ENCODE measurements around the gene SCNN1A. TPM values are rescaled to one million over a fixed set of nuclear protein-coding genes. Genes with fewer than 3 reads are reported as not detected.
A peak's percentile ranks its signal among the peaks of the same experiment; 100 is the strongest.

SCNN1A gene
- total RNA-seq, 4 donors from 2014 or later, result 229 to 449 (median 336) TPM

DNA sequence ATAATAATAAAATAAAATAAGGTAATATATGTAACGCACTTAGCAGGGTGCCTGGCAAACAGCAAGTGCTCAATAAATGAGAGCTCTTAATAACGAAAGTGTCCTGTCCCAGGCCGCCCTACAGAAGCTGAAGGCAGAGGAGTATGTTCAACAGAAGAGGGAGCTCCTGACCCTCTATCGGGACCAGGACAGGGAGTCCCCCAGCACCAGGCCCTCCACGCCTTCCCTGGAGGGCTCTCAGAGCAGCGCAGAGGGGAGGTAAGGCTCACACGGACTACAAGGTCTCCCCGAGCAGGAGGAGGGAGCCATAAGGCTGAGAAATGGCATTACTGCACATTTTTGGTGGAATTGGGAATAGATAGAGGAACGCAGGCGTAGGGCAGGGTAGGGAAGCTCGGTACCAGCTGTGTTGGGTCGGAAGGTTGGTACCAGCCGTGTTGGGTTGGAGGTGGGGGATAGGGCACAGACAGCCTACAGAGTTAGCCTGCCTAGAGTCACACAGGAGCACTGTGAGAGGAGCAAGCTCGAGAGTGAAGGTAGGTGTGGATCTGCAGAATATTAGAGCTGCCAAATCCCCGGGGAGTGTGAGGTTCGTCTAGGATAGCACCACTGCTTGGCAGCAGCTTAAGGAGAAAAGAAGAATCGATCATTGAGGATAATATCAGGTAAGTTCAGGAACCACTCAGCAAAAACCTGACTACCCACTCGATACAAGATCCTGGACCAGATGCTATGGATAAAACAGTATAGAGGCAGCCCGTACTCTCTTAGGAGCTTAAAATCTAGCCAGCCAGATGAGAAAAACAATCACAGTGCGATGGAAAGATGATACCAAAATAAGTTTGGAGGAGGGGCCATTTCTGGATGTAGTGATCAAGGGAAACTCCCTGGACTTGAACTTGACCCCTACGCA lies 48.8 kb downstream of the SCNN1A start:
- H3K36me3 ChIP-seq, result peaks cover 44% of the 10 kb centered on the region in 2 donors
- DNase-seq, result peak in 1 of 2 donors; percentile 35
- no peak overlapping the region for H3K4me3 ChIP-seq (replicated peaks in 1 of 3)
- intact Hi-C loops (cut with DNase I), result loop anchor here (5.0 kb wide), 1 partner anchor 141 kb away; no protein-coding TSS in a partner anchor
- no peaks in the 10 kb centered on the region for H3K27me3 ChIP-seq
- peaks cover 9 to 71% of the 10 kb centered on the region in 2 donors for H3K4me1 ChIP-seq
- H3K9me3 ChIP-seq, result no peaks in the 10 kb centered on the region
- WGBS, 2 donors, result 66 to 70% methylated on average over 21 of the region's 21 CpGs
- H3K27ac ChIP-seq, result peak overlapping the region in 2 of 3 donors; percentile 54 to 84
- TF ChIP-seq, protein P1, sequence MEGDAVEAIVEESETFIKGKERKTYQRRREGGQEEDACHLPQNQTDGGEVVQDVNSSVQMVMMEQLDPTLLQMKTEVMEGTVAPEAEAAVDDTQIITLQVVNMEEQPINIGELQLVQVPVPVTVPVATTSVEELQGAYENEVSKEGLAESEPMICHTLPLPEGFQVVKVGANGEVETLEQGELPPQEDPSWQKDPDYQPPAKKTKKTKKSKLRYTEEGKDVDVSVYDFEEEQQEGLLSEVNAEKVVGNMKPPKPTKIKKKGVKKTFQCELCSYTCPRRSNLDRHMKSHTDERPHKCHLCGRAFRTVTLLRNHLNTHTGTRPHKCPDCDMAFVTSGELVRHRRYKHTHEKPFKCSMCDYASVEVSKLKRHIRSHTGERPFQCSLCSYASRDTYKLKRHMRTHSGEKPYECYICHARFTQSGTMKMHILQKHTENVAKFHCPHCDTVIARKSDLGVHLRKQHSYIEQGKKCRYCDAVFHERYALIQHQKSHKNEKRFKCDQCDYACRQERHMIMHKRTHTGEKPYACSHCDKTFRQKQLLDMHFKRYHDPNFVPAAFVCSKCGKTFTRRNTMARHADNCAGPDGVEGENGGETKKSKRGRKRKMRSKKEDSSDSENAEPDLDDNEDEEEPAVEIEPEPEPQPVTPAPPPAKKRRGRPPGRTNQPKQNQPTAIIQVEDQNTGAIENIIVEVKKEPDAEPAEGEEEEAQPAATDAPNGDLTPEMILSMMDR (IDR thresholded peaks at IDR 0.05), result peak in 4 of 6 experiments; percentile 8 to 37 (median 32)
- no peak for TF ChIP-seq POLR2A (IDR thresholded peaks at IDR 0.05)

DNA sequence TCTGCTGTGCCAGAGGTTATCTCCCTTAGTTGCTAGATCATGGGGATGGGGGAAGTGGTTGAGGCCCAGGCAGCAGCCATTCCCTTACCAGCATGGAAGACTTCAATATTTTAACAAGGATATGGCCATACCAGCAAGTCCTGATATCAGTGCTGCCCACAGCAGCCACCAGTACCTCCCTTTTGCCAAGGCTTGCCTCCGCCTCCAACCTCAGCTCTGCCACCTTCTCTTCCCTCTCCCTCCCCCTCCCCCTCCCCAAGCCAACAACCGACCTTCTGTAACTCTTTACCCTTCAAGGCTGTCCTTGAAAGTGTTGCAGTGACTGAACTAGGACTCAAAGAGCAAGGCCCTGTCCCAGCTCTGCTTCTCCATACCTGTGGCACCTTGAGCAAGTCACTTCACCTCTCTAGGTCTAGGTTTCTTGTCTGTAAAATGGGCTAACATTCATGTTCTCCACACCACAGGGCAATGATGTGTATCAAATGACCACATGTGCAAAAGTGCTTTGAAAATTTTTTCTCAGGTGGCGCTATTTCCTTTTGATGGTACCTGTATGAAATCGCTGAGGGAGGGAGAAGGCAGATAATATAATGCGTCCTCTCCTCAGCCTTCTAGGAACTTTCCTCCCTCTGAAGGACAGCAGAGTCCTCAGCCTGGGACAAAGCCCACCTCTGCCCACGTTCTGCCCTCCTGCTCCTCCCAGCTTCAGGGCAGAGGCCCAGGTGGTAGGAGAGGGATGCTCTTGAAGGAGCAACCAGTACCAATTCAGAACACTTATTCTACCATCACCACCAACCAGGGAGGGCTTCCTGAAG lies 50.2 kb downstream of the SCNN1A start:
- DNase-seq, result peak; percentile 33 to 40
- Histone ChIP-seq H3K27me3 (no peaks in the 10 kb centered on the region), H3K4me3 (replicated peaks in 1 of 3) (no peak overlapping the region), H3K4me1 (peaks cover 9 to 59% of the 10 kb centered on the region in 2 donors), H3K27ac (peak overlapping the region in 2 of 3 donors; percentile 83 to 84), H3K36me3 (peaks cover 30 to 32% of the 10 kb centered on the region in 2 donors), H3K9me3 (no peaks in the 10 kb centered on the region)
- 73 to 78% methylated on average over 6 of the region's 6 CpGs for WGBS, 2 donors
- TF ChIP-seq, protein P1 (IDR thresholded peaks at IDR 0.05), result no peak
- TF ChIP-seq POLR2A (IDR thresholded peaks at IDR 0.05), result no peak
- intact Hi-C loops (cut with DNase I), result loop anchor here (5.0 kb wide), 1 partner anchor 142 kb away; no protein-coding TSS in a partner anchor

DNA sequence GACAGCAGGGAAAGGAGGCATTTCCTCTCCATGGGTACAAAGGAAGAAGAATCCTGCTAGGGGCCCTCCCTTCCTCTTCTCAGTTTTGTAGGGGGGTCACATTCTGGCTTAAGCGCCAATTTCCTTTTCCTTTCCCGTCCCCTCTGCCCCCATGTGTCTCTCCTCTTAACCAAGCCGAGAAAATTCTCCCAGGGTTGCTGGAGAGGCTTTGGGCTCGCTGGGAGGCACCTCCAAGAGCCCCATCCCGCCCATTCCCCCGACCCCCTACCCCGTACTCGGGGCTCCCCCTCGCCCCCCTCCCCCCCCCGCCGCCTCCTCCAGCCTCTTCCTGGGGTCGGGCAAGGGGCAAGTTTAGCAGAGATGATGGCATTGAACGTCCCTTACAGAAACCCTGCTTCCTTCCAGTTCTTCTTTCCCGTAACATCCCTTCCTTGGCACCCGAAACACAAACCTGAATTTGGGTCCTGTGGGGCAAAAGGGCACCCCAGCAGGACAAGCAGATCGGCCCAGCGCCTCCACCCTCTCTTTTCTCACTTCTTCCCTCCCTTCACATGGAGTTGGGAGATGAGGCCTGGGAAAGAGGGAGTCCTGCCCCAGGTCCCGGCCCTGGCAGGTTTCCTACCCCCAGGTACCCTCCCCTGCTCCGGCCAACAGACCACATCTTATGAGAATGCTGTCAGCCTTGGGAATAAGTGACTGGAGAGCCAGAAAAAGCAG lies 51.2 kb downstream of the SCNN1A start:
- TF ChIP-seq POLR2A (IDR thresholded peaks at IDR 0.05), result no peak
- TF ChIP-seq, protein P1 (IDR thresholded peaks at IDR 0.05), result no peak
- Histone ChIP-seq H3K4me3 (replicated peaks in 1 of 3) (no peak overlapping the region), H3K4me1 (peaks cover 9 to 59% of the 10 kb centered on the region in 2 donors), H3K9me3 (no peaks in the 10 kb centered on the region), H3K27me3 (no peaks in the 10 kb centered on the region), H3K27ac (peak overlapping the region; percentile 55 to 84 (median 83)), H3K36me3 (peaks cover 20 to 22% of the 10 kb centered on the region in 2 donors)
- DNase-seq, result no peak
- intact Hi-C loops (cut with DNase I), result no loop called here
- WGBS, 2 donors, result 47 to 53% methylated on average over 19 of the region's 19 CpGs

DNA sequence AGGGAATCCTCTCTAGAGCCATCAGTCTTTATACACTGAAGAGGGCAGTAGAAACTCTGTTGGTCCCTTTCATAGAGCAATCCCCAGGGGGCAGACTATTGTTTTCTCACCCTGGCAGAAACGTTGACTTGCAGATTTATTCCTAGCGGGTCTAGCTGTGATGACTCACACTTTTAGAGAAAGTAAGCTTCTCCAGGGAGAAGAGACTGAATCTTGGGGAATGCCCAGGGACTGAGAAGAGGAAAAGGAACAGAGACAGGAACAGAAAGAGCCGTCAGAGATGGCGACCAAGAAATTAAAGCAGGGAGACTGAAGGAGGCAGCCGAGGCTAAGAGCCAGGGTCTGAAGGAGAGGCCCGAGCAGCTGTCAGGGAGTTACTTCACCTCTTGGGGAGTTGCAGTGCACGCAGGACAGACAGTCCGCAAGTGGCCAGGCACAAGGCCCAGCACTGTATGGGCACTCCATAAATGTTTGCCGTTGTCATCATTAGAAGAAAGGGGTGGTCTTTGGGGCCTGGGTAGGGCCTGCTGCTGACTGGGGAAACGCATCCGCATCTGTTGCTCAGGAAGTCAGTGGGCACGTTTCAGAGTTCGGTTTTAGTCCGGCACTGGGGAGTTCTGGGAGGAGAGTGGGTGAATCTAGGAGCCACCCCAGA lies 51.9 kb downstream of the SCNN1A start:
- Histone ChIP-seq H3K4me1 (peaks cover 9 to 59% of the 10 kb centered on the region in 2 donors), H3K36me3 (peaks cover 13 to 15% of the 10 kb centered on the region in 2 donors), H3K27ac (peak overlapping the region; percentile 55 to 84 (median 83)), H3K27me3 (no peaks in the 10 kb centered on the region), H3K9me3 (no peaks in the 10 kb centered on the region), H3K4me3 (replicated peaks in 1 of 3) (no peak overlapping the region)
- TF ChIP-seq, protein P1 (IDR thresholded peaks at IDR 0.05), result peak in 5 of 6 experiments; percentile 34 to 80 (median 55)
- TF ChIP-seq POLR2A (IDR thresholded peaks at IDR 0.05), result peak in 1 of 2 donors; percentile 8
- peak; percentile 52 to 54 for DNase-seq
- intact Hi-C loops (cut with DNase I), result no loop called here
- WGBS, 2 donors, result 23 to 30% methylated on average over 14 of the region's 14 CpGs

Measured in thyroid gland (tissue), 4 donors.